GM03348 (cell line): ENCODE results near the gene GRIK4.
A peak's percentile ranks its signal among the peaks of the same experiment; 100 is the strongest.

ENCODE experiments used
- DNase-seq: peaks from one replicate; pipeline ENCODE4 v3.0.0; 2012; ENCODE audit warnings: low spot score

Gene GRIK4

DNA sequence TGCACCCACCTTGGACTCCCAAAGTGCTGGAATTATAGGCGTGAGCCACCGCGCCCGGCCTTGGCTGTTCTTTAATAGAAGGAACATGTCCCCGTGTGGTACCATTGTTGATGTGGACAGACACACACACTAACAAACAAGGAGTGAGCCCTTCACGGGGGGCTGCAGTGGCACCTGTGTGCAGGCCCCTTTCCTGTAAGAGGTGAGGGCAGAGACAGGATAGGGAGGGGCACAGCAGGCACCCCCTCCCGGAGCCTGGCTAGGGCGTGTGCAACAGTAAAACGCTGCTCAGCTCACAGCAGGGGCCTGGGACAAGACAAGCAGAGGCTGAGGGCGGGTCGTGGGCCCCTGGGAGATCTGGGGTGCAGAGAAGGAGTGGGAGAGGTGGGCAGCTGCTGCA is 37.8 kb downstream of the GRIK4 start:
- DNase-seq: no peak

DNA sequence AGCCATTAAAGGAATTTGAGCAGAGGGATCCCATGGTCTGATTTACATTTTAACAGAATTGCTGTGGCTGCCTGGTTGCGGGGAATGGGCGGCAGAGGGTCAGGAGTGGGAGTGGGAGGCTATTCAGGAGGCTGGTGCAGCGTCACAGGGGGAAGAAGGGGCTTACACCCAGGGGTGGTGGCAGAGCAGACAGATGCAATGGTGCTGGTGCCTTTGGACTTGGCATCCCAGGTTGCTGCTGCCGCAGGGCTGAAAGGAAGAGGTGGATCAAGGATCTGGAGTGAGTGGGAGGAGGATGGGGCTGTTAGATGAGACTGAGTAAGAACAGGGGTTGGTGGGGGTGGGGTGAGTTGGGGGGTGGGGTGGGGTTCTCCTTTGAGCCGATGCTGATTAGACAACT is 38.5 kb downstream of the GRIK4 start:
- DNase-seq: no peak

DNA sequence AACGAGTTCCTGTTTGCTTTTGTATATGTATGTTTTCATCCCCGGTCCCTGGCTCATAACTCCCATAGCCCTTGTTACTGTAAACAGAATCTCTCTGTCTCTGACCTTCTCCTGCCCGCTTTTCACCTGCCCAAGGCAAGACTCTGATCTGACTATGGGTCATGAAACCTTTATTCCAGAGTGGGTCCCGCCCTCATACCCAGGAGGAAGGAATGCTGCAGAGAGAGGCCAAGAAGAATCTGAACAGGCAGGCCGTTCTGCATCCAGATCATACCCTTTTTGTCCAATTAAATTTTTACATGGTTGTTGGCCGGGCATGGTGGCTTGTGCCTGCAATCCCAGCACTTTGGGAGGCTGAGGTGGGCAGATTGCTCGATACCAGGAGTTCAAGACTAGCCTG is 39.6 kb downstream of the GRIK4 start:
- DNase-seq: no peak

DNA sequence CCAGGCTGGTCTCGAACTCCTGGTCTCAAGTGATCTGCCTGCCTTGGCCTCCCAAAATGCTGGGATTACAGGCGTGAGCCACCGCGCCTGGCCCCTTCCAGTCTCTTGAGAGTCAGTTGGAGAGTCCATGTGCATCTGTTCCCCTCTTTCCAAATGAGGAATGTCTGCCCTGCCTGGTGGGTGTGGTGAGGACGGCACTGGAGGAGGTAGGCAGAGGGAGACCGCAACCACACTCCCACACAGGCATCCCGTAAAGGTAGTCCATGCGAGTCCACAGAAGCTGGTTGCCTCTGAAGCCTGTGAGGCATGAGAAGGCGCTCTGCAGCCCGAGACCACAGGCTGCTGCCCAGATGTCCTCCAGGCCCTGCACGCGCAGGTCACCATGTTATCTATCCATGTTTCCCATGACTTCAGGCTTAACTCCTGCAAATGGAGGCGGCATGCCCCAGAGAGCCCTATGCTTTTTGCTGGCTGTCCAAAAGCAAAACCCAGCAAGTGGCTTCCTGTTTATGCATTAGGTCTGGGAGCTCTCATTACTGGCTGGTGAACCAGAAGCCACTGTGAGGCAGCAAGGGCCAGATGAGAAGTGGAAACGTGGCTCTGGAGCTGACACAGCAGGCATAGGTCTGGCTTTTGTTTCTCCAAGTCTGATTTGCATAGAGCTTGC is 43.4 kb downstream of the GRIK4 start:
- no peak for DNase-seq

DNA sequence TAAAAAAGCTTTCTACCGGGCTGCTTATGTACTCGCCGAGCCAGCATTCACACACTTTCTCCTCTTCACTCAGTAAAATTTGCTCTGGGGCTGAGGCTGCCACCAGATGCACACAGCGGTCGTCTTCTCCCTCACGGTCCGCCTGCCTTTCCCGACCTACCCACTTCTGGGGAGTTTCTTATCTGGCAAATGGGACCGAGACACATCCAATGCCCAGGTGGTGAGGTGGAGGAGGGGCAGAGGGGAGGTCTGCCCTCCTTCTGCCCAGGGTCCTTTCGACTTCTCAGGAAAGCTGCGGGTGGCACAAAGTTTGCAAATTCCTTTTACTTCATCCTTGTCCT is 43.9 kb downstream of the GRIK4 start:
- no peak for DNase-seq

DNA sequence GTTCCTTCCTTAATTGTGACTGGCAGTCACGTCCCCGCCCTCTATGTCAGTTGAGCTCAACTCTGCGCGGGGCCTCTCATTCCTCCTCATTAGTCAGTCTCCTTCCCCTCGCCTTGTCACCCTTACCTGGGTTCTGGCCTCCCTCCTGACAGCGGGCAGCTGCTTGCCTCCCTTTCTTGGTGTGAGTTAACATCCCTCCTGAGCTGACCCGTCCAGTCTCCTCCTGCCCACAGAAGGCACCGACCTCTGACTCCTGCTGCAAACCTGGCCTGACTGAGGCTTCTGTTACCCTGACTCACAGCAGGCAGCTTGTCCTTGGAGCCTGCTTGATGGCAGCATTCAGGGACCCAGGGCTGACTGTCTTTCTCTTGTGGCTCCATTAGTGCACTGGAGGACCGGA is 45.2 kb downstream of the GRIK4 start:
- DNase-seq: no peak

DNA sequence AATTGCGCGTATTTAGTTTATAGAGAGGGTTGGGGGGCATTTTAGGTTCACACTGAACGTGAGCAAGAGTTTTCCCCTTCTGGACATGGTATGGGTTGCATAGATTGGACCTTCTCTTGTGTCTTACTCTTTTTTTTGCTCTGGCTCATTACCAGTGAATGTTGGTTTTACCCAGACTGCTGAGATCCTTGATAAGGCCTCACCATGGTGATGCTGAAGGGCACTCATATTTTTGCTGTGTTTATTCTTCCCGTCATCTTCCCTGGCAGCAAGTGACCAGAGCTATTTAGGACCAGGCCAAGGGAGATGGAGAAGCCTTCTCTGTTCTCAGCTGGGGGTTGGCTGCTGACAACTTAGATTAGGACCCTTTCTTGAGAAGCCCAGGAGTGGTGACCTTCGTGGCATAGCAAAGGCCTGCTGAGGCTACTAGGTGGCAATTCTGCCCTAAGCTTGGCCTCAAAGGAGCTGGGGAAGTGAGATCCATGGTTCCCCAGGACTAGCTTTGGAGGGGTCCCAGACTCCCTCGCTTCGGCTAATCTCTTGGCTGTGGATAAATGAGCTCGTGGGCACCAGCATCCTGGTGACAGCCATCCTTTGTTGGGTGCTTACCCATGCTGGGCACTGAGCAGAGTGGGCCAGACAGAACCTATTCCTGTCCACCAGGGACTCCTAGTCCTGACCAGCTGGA is 47.3 kb downstream of the GRIK4 start:
- DNase-seq: no peak

DNA sequence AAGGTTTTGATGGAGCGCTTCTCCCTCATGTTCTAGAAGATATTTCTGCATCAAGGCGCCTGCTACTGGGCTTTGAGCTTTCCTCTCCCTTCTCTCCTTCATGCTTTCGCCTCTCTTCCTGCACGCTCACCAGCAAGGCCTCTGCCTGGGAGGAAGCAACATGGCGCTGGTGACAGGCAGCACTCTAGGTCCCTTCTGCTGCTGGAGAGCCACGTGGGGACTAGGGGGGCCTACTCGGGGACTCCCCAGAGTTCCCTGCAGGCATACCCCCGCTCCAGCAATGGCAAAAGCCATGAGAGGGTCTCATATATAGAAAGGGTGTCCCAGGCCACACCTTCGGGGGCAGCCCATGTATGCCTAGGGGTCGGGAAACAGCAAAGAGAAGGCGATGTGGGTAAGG is 49.7 kb downstream of the GRIK4 start:
- no peak for DNase-seq

DNA sequence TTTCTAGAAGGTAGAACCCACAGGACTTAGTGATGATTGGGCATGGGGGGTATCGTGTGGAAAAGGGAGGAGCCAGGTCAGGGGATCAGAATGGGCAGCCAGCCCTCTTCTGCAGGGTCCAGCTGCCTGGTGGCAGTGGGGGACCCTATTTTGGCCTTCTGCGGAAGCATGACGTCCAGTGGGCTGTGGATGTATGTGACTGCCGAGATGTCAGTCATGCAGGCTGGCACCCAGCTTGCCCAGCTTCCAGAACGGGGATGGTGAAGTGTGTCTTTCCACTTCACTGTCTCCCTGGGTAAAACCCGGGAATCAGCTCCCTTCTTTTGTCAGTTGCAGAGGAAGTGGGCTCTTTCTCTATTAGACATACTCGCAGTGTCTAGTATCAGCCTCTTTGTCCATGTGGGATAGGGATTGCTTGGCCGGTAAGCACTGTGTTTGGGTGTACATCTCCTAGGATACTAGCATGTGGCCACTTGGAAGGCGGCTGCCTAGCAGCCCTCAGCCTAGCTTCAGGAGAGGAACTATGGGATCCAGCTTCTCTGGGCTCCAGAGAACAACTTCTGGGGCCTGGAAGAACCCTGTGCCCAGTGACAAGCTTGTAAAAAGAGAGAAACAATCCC is 51.4 kb downstream of the GRIK4 start:
- no peak for DNase-seq

DNA sequence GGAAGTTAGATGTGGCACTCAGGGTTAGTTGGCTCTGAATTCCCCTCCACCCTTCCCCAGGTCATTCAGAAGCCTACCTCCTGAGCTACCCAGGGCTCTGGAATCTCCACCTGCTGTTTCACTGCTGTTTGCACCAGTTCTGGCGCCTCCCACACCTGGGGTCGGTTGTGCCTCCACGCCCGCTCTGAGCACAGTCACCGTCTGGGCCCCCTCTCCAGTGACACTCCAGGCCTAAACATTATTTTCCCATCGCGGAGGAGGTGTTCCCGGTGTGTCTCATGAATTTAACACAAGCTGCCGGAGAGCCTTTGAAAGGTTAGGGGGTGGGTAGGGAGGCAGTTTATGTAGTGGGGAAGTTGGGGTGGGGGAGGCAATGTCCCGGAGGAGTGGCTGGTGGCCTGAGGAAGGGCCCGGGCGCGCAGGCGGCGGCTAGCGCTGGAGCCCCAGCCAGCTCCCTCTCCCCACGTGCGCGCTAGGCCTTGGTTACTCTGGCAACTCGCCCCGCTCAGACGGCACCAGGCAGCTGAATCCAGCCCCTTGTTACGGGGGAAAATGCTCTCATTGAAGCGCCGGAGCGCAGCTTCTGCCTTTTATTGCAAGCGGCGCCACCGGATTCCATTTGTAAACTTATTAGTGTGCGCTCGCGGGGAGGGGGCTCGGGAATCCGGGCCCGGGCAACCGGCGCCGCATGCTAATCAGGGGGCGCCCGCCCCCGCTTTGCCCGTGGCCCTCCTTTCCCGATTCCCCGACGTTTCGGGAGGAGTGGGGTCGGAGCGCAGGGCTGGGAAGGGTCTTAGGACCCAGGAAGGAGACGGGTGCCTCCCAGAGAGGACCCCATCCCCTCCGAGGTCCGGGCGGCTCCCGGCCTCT is 52.4 kb downstream of the GRIK4 start:
- DNase-seq: no peak

DNA sequence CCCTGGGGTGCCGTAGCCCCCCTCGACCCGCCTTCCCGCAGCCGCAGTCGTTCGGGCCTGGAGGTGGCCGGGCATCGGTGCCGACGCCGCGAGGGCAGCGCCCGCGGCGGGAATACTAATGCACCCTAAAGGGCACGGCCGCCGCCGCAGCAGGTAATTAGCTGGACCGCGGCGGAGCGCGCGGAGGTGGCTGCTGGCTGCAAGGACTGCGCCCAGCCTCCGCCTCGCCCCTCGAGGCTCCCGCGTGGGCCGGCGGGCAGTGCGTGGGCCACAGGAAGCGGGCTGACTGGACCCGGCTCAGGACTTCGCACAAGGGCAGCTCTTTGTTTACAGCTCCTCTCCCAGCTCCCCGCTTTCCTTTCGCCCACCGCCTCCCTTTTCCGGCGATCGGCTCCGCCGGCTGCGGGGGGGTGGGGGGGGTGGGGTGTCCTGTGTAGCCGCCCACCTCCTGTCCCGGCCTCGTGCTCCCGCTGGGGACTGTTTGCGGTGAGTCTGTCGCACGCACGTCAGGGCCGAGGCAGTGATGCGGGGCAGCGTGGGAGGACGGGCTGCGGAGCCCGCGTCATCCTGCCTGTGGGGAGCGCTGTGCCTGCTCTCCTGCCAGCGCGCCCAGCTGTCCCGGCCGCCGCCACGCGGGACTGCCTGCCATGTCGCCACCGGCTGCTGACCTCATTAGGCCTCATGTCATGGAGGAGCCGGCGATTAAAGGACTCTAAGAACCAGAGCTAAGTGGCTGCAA is 53.2 kb downstream of the GRIK4 start:
- peak; percentile 74 for DNase-seq

DNA sequence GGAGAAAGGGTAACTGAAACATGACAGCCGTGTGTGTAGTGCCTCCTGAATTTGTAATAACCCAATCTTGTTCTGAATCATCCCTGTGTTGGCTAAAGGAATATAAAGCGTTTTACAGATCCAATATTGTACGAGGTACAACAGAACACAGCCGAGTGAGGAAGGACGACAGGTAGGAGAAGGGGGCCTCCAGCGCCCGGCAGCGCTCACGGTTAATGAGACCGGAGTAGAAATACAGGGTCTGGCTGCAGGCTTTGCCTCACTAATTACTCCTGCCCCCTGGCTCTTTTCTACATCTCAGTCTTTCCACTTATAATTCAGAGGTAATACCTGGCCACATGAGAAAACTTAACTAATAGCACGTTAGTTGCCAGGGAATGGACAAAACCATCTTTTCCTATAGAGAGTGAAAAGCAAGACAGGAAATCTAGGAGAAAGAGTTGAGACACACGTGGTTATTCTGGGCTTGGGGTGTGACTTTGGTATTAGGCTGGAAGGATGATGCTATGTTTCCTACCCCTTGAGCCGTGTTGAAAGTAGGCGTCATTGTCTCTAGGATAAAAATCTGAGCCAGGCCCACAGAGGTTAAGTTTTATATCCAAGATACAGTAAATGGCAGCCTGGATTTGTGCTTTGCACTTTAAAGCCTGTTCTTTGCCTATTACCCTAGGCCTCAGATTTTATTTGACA is 54.1 kb downstream of the GRIK4 start:
- DNase-seq: no peak

DNA sequence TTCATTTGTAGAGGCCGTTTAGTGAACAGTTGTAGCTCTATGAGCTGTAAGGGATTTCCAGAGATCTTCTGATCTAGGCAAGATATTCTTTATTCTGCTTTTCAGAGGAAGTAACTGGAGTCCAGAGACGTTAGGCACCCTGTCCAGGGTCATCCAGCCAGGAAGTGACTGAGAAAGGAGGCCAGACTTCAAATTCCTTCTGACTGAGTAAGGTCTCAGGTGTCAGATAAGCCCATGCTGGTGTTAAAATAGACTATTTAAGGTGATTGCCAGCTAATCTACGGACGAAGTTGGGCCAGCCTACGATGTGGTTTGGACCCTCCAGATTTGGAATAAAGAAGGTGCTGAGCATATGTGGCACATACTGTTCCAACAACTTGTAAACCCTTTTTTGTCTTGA is 54.6 kb downstream of the GRIK4 start:
- no peak for DNase-seq

DNA sequence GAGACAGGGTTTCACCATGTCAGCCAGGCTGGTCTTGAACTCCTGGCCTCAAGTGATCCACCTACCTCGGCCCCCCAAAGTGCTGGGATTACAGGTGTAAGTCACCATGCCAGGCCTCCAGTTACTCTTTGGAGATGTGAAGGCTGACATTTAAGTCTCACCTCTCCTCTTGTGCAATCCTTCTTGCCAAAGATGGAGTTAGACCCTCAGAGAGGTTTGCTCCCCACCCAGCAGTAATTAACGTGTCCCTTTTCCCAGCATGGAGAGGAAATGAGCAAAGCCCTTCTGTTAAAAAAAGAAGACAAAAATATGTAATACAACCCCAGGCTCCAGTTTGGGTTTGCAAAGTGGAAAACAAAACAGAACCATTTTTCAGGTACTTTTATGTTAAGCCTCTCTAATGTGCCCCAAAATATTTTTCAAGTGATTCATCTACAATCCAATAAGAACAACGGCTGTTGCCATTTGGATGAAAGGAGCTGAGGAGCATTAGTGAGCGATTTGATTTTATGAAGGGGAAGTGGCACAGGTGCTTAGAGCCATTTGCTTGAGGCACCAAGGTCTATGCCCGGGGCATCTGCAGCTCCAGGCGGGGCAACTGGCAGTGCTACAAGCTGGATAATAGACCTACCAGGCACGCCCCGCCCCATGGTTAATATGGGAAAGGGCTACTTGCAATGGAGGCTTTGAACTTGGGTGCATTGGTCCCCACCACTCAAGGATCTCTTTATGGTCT is 57.2 kb downstream of the GRIK4 start:
- no peak for DNase-seq

DNA sequence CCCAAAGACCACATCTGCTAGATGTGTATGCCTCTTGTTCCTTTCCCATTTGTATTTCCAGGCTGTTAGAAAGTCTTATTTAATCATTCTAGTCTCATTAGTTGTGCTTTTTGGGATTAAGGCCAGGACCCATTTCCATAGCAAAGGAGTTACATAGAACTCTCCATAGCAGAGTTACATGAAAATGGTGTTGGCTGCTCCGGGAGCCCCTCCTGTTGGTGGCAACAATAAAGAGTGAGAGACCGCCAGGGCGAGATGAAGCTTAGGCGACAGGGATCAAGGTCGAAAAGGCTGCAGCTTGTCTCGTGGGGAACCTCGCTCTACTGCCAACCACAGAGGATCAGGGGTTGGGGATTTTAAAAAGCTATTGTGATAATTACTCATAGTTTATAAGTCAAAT is 58.3 kb downstream of the GRIK4 start:
- no peak for DNase-seq

DNA sequence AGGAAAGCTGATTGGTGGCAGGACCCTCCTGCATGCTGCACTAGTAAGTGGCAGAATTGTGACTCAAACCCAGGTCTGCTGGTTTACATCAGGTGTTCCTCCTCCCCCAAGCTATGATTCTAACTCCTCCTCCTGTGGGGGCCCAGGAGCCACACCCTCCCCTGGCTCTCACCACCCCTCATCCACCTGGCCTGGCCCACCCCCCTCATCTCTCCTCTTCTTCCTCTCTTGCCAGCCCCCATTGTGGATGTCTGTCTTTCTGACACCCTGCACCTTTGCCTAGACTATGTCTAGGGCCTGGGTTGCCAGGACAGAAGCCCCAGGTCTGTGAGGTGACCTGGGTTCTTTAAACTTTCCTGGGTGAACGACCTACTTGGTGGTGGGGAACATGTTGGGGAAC is 59.9 kb downstream of the GRIK4 start:
- DNase-seq: no peak

DNA sequence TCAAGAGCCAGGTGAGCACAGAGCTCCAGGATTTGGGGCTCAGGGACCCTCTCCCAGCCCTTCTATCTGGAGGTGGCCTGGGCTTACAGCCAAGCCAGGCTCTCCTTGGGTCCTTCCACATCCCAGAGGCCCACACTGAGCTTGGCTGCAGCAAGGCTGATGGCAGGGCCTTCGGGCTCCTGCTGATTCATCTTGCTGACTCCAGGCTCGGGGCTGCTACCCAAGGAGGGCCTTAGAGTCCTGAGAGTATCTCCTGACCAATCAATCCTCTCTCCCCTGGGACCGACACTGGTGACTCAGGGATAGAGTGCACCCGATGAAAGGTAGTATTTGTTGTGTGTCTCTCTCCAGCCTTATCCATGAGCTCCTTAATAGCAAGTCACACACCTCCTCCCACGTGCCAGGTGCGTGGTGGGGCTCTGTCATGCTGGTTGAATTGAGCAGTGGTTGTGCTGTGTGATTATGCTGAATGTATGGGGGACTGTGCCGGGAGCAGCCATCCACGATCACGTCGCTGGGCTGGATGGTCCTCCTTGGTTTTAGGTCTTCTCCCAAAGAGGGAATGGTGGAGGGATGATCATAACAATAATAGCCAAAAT is 62.3 kb downstream of the GRIK4 start:
- DNase-seq: no peak

DNA sequence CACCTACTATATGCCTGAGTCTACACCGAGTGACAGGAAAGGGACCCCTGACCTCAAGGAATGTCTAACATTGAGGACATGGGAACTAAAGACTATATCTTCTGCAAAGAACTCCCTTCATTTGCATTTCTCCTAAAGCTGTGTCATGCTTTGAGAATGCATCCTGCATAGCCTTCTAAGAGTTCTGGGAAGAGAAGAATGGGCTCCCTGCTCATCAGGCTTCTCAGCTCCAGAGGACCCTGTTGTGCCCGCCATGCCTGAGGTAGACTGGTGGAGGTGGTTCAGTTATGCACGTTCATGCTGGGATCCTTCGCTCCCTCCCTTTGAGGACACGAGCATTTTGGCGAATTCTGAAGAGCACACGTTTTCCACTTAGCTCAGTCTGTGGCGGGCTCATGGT is 63.3 kb downstream of the GRIK4 start:
- DNase-seq: no peak

DNA sequence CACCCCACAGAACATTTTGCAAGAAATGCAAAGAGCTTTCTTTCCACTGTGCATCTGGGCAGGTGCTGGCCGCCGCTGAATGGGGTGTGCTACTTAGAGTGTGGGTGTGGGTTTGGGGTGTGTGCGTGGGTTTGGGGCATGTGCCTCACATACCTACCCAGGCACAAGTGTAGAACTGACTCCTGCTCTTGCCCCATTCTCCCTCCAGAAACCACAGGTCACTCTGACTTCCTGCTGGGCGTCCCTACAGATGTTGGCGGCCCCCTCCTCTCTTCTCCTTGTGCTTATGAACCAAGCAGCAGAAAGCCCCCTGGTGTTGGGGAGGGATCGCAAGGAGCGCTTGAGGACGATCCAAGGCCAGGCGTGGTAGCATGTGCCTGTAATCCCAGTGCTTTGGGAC is 63.9 kb downstream of the GRIK4 start:
- no peak for DNase-seq

DNA sequence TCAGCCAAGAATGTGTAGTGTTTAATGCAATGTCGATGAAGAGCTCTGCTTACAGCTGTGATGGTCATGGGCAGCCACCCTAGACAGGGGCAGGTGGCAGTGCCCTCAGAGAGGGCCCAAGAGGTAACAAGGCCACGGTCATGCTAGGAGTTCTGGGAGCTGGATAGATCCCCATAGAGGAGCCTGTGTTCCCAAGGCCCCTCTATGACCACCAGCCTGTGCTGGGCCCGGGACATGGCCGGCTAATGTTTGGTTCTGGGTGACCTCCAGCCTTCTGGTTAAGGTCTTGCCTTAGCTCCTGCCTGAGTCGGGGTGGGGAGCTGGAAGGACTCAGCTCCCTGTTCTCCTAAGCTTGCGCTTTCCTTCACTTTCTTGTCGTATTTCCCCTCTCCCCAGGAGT is 65.1 kb downstream of the GRIK4 start:
- DNase-seq: no peak
